Breast epithelium (tissue), 4 donors: ENCODE results near the gene SHROOM3. TPM values are rescaled to one million over a fixed set of nuclear protein-coding genes. Genes with fewer than 3 reads are reported as not detected.

ENCODE experiments used
- DNase-seq, 2 donors: peaks; one replicate each; pipeline ENCODE4 v3.0.0-alpha.2; 2019; ENCODE audit warnings: low spot score in 2 of 2
- H3K27ac ChIP-seq, 2 donors: fragments of 200-600 bp; sonication (generic) in 1 of 2; one replicate each; pipeline ENCODE4 v1.5.1; 2016 to 2019; ENCODE audit warnings: mild to moderate bottlenecking in 1 of 2
- H3K27me3 ChIP-seq, 2 donors: fragments of 200-600 bp; sonication (generic) in 1 of 2; one replicate each; pipeline versions ENCODE4 v1.5.1 to v1.6.0; 2017 to 2019; ENCODE audit warnings: control low read depth in 1 of 2, mild to moderate bottlenecking in 1 of 2
- H3K36me3 ChIP-seq: fragments of 200-600 bp; one replicate; pipeline ENCODE4 v1.5.1; 2019
- H3K4me1 ChIP-seq, 2 donors: fragments of 200-600 bp; sonication (generic); one replicate each; pipeline ENCODE4 v1.5.1; 2016 to 2019; ENCODE audit warnings: control low read depth in 1 of 2
- H3K4me3 ChIP-seq, 3 donors: fragments of 200-600 bp; sonication (generic); 1 replicate in 2 of 3; 2 replicates in 1 of 3; pipeline ENCODE4 v1.5.1; 2016 to 2019; ENCODE audit warnings: mild to moderate bottlenecking in 3 of 3, moderate library complexity in 2 of 3
- H3K9me3 ChIP-seq, 2 donors: fragments of 200-600 bp; sonication (generic) in 1 of 2; one replicate each; pipeline ENCODE4 v1.5.1; 2016 to 2019; ENCODE audit warnings: control low read depth in 1 of 2
- POLR2A ChIP-seq: fragments of 450-650 bp; IDR thresholded peaks from one replicate; pipeline ENCODE4 v1.6.1; 2016; ENCODE audit warnings: antibody characterized with exemption, mild to moderate bottlenecking, moderate library complexity
- POLR2AphosphoS5 ChIP-seq, 3 donors: sonication (generic); formaldehyde crosslinking; IDR thresholded peaks; one replicate each; pipeline ENCODE4 v1.6.1; 2017; ENCODE audit warnings: antibody characterized with exemption in 3 of 3
- intact Hi-C: fragments of 100-400 bp; cut with DNase I; formaldehyde crosslinking; loops from one replicate; pipeline ENCODE4 v1.15.1; 2023; ENCODE audit warnings: low total_unique reads
- total RNA-seq, 3 donors: library from RNA; depleted of rRNA; stranded (reverse); fragments of >200 nt; gene quantifications; one replicate each; pipeline ENCODE4 v1.1.0, GENCODE V29; 2016
- TF ChIP-seq, protein P1 (sequence below), 3 donors: fragments of 450-650 bp; IDR thresholded peaks; one replicate each; pipeline ENCODE4 v1.5.1; 2016 to 2017; ENCODE audit warnings: antibody characterized with exemption in 3 of 3, mild to moderate bottlenecking in 3 of 3, moderate library complexity in 3 of 3

Gene SHROOM3
- total RNA-seq, 3 donors from 2014 or later: 0.32 to 145 (median 100) TPM

DNA sequence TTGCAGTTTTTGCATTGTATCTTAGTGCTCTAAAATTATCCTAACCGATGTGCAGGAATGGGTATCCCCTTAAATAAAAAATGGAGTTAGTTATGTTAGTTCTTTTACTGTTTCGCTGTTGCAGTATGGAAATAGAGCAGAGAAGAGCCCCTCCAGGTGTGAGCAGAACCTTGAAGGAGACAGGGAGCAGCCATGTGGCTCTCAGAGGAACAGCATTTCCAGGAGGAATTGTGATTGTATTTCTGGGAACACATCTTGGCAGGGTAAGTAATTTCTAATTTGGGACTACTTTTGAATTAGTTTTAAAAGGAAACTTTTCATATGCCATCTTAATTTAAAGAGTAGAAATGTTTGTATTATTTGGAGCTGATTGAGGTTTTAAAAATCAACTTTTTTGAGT, 8.8 kb upstream of the SHROOM3 start:
- Histone ChIP-seq H3K9me3 (no peaks in the 10 kb centered on the region), H3K4me1 (no peaks in the 10 kb centered on the region), H3K27ac (no peak overlapping the region), H3K36me3 (no peaks in the 10 kb centered on the region), H3K4me3 (no peak overlapping the region), H3K27me3 (no peaks in the 10 kb centered on the region)
- TF ChIP-seq POLR2A: no peak
- no peak for TF ChIP-seq POLR2AphosphoS5 (IDR thresholded peaks at IDR 0.05)
- TF ChIP-seq, protein P1, sequence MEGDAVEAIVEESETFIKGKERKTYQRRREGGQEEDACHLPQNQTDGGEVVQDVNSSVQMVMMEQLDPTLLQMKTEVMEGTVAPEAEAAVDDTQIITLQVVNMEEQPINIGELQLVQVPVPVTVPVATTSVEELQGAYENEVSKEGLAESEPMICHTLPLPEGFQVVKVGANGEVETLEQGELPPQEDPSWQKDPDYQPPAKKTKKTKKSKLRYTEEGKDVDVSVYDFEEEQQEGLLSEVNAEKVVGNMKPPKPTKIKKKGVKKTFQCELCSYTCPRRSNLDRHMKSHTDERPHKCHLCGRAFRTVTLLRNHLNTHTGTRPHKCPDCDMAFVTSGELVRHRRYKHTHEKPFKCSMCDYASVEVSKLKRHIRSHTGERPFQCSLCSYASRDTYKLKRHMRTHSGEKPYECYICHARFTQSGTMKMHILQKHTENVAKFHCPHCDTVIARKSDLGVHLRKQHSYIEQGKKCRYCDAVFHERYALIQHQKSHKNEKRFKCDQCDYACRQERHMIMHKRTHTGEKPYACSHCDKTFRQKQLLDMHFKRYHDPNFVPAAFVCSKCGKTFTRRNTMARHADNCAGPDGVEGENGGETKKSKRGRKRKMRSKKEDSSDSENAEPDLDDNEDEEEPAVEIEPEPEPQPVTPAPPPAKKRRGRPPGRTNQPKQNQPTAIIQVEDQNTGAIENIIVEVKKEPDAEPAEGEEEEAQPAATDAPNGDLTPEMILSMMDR (IDR thresholded peaks at IDR 0.05): peak in 1 of 3 donors; percentile 28
- no peak for DNase-seq
- intact Hi-C loops: no loop called here

DNA sequence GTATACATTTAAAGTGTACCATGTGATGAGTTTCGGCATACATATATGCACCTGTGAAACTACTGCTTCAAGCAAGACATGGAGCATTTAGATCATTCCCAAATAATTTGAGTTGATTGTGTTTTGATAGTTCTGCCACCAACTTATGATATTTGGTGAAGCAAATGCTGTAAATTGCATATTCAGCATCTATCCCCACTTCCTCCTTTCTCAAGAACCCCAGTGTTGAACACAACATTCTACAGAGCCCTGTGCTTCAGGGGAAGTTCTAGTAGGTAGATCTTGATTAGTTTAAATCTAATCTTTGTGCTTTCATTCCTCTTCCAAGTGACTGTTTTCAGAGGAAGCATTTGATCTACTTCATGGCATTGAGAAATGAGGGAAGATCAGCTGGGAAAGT, 5.4 kb upstream of the SHROOM3 start:
- Histone ChIP-seq H3K27ac (no peak overlapping the region), H3K4me3 (no peak overlapping the region), H3K27me3 (no peaks in the 10 kb centered on the region), H3K36me3 (no peaks in the 10 kb centered on the region), H3K4me1 (no peaks in the 10 kb centered on the region), H3K9me3 (no peaks in the 10 kb centered on the region)
- TF ChIP-seq POLR2A (no peak), POLR2AphosphoS5 (IDR thresholded peaks at IDR 0.05) (no peak)
- TF ChIP-seq, protein P1 (IDR thresholded peaks at IDR 0.05): no peak
- intact Hi-C loops: loop anchor here (10.0 kb wide), 1 partner anchor 65 kb away; no protein-coding TSS in a partner anchor
- no peak for DNase-seq

DNA sequence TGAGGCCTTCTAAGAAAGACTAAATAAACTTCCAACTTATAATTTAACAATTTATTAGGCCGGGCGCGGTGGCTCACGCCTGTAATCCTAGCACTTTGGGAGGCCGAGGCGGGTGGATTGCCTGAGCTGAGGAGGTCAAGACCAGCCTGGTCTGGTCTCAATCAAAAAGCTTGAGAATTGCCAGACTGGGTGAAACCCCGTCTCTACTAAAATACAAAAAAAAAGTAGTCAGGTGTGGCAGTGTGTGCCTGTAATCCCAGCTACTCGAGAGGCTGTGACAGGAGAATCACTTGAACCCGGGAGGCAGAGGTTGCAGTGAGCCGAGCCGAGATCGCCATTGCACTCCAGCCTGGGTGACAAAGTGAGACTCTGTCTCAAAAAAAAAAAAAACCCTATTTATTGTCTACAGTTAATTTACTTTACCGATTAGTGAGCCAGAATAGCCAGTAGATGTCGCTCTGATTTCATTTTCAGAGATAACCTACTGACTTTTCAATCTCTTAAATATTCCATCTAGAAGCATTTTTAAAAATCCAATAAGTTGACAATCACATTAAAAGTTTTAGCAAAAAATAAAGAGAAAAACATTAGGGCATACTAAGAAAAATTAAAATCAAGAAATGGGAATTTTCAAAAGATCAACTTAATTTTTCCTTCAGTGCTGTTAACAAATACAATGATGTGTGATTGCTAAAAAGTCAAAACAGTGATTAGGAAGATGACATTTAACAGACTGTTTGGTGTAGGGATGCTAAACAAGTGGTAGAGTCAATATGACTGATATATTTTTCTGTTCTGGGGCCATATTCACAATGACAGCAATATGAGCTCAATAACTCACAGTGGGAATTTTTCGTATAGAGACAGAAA, 4.3 kb upstream of the SHROOM3 start:
- no peak for DNase-seq

GRCh38 chr4:76435528-76436319, 695 bp downstream of the SHROOM3 start:
- intact Hi-C loops: loop anchor here (10.0 kb wide), 1 partner anchor 59 kb away; no protein-coding TSS in a partner anchor
- TF ChIP-seq POLR2A (no peak), POLR2AphosphoS5 (IDR thresholded peaks at IDR 0.05) (no peak)
- TF ChIP-seq, protein P1 (IDR thresholded peaks at IDR 0.05): no peak
- H3K4me3 ChIP-seq: peak overlapping the region; percentile 24 to 51 (median 36)
- H3K4me1 ChIP-seq: no peaks in the 10 kb centered on the region
- no peaks in the 10 kb centered on the region for H3K36me3 ChIP-seq
- DNase-seq: no peak
- no peaks in the 10 kb centered on the region for H3K27me3 ChIP-seq
- H3K27ac ChIP-seq: peak overlapping the region; percentile 65 to 66
- no peaks in the 10 kb centered on the region for H3K9me3 ChIP-seq

More for the DNA sequence above, 4.3 kb upstream of the SHROOM3 start:
- TF ChIP-seq, protein P1 (IDR thresholded peaks at IDR 0.05): peak in 2 of 3 donors; percentile 58 to 70
- no peak for TF ChIP-seq POLR2AphosphoS5 (IDR thresholded peaks at IDR 0.05)
- intact Hi-C loops: loop anchor here (10.0 kb wide), 1 partner anchor 64 kb away; no protein-coding TSS in a partner anchor
- Histone ChIP-seq H3K4me3 (peak overlapping the region in 1 of 3 donors; percentile 10), H3K4me1 (no peaks in the 10 kb centered on the region), H3K36me3 (no peaks in the 10 kb centered on the region), H3K27me3 (no peaks in the 10 kb centered on the region), H3K27ac (no peak overlapping the region), H3K9me3 (no peaks in the 10 kb centered on the region)
